GM19240 (cell line): ENCODE measurements around the gene TAF6L.
"Not testable (repeated sequence)": the region's sequence is repeated elsewhere in the genome, so short reads cannot be mapped to it uniquely, and the experiment has no call there.

Experiments
- DNase-seq: peaks from one replicate; pipeline ENCODE4 v3.0.0; 2011; ENCODE audit warnings: low spot score; ENCODE audit not compliant: insufficient read length

TAF6L gene, protein sequence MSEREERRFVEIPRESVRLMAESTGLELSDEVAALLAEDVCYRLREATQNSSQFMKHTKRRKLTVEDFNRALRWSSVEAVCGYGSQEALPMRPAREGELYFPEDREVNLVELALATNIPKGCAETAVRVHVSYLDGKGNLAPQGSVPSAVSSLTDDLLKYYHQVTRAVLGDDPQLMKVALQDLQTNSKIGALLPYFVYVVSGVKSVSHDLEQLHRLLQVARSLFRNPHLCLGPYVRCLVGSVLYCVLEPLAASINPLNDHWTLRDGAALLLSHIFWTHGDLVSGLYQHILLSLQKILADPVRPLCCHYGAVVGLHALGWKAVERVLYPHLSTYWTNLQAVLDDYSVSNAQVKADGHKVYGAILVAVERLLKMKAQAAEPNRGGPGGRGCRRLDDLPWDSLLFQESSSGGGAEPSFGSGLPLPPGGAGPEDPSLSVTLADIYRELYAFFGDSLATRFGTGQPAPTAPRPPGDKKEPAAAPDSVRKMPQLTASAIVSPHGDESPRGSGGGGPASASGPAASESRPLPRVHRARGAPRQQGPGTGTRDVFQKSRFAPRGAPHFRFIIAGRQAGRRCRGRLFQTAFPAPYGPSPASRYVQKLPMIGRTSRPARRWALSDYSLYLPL

DNA sequence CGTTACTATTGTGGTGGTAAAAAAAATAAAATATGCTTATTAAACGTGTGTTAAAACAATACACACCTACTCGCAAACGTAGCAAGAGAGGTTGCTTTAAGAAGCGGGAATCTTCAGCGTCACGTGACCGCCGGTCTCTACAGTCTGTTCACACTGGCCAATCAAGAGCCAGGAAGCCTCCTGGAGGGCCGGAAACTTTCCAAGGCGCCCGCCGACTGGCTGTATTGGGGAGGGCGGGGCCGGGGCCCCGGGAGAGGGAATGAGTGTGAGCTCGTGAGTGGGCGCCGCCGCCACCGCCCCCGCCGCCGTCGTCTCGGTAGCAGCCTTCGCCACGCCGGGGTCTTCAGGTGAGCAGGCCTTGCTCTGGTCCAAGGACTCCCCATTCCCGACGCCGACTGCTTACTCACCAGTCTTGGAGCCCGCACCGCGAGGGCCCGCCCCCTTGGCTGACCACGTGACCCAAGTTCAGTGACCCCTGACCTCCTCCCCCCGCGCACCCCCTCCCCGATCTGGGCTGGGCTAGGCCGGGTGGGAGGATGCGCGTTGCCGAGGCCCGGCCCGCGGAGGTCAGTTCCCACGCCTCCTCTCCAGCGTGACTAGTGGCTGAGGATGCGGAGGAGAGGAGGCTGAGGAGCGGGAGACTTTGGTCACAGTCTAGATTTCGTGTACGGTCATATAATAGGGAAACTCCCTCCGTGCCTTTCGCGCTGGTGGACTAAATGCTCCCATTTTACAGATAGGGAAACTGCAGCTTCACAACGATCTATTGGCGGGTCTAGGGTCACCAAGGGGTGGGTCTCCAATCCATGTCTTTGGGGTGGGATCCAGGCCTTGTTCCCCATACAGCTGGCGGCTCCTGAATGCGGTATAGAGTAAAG, at the start of gene TAF6L:
Gene TAF6L (plus strand): TSS at position 253 of the 878 bp plus-strand sequence. CDS start 4,388 bp downstream, outside the sequence.
- DNase-seq, result peak; percentile 81

- DNase-seq, result no peak
Observed at GRCh38 chr11:62721994-62722393, 49.2 kb upstream of the TAF6L start.

- no peak for DNase-seq
Observed at GRCh38 chr11:62724171-62724570, 47.0 kb upstream of the TAF6L start.

DNA sequence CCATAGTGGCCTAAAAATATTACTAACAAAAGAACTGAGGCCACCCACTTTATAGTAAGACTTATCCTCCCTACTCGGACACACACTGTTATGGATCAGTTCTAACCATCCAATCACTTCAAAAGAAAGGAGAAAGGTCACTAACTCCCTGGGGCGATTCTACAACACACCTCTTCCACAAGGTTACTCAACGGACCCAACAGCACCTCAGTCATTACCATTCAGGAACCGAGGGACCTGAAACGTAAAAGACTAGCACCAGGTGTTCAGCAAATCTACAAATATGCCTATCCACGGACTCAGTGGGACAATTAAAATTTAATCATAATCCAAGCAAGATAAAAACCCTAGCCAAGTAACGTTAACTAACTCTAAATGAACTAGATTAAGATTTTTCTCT, 45.5 kb upstream of the TAF6L start:
- no peak for DNase-seq

- no peak for DNase-seq
Observed at GRCh38 chr11:62726156-62726914, 44.9 kb upstream of the TAF6L start.

DNA sequence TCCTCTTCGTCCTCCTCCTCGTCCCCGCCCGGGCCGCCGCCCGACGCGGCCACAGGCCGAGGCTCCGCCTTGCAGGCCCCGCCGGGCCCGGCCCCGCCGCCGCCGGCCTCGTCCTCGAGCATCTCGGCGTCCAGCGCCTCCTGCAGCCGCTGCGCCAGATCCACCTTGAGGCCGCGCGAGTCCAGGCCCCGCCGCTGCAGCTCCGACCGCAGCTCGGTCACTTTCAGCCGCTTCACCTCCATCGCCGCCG, 44.4 kb upstream of the TAF6L start:
- DNase-seq, result no peak

DNA sequence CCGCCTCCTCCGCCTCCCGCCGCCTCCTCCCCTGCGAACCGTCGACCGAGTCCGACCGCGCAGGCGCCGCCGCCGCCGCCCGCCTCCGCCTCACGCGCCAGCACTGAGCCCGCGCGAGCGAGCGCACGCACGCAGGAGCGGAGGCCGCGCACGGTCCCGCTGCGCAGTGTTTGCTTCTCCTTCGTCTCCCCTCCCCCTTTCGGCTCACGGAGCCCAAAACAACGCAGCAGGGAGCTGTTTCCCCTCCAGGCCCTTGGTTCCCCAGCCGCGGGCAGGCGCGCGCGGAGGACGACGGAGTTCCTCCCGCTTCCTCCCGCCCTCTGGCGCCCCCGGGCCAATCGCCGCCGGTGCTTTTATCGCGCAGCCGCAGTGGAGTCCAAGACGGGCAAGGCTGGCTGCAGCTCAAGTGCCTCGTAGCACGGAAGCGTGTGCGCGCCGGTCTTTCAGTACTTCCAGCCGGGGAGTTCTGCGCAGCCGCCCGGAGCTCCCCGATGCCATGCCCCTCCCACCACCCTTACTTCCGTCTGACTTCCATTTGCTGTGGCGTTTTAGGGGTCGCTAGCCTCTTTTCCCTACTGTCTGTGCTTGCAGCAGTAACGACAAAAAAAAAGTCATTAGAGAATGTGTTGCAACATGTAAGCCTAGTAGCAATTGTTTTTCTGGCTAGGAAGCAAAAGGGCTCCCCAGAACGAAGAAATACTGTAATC, 43.9 kb upstream of the TAF6L start, which contains the start of gene HNRNPUL2:
Gene HNRNPUL2 (minus strand): TSS at position 293 of the 707 bp plus-strand sequence. CDS start 301 bp downstream, outside the sequence.
- peak; percentile 83 for DNase-seq

DNA sequence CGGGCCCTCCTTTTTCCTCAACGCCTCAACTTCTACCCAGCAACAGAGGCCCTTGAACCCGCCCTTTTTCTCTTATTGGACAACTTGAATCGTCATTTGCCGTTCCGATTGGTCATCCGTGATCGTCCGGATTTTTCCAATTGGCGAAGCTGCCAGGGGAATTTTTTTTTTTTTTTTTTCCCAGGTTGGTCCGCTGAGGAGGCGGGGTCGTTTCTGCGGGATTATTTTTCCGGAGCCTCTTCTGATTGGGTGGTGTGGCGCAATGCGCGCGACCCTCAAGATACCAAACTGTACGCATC, 43.4 kb upstream of the TAF6L start:
- DNase-seq, result peak; percentile 60

- peak; percentile 51 for DNase-seq
Observed at GRCh38 chr11:62728171-62728988, 42.8 kb upstream of the TAF6L start, which contains the start of gene TTC9C. TTC9C (plus strand) TSS chr11:62728486; CDS start chr11:62728849, 363 bp downstream.

GRCh38 chr11:62730076-62730475, 41.1 kb upstream of the TAF6L start:
- not testable (repeated sequence) for DNase-seq

- no peak for DNase-seq
Observed at GRCh38 chr11:62732830-62733229, 38.4 kb upstream of the TAF6L start.

- DNase-seq, result no peak
Observed at GRCh38 chr11:62737196-62737595, 34.0 kb upstream of the TAF6L start.

DNA sequence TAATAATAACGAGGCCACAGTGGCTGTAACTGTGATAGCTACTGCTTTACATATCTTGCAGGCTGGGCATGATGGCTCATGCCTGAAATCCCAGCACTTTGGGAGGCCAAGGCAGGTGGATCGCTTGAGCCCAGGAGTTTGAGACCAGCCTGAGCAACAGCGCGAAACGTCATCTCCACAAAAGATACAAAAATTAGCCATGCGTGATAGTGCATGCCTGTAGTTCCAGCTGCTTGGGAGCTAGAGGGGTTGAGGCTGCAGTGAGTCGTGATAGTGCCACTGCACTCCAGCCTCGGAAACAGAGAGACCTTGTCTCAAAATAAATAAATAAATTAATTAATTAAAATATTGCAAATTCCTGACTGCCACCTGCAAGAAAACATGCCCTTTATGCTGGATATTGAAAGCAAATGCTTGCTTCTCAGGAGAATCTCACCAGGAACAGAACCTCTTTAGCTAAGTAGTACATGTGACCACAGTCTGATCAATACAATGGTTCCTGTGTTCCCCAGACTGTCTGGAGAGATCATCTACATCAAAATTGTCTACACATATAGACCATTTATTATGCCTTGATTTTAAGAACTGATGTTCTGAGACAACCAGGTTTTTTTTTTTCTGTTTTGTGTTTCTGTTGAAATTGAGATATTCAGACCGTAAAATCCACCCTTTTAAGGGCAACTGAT, 23.6 kb upstream of the TAF6L start:
- no peak for DNase-seq

- DNase-seq, result not testable (repeated sequence)
Observed at GRCh38 chr11:62749931-62750330, 21.3 kb upstream of the TAF6L start.

DNA sequence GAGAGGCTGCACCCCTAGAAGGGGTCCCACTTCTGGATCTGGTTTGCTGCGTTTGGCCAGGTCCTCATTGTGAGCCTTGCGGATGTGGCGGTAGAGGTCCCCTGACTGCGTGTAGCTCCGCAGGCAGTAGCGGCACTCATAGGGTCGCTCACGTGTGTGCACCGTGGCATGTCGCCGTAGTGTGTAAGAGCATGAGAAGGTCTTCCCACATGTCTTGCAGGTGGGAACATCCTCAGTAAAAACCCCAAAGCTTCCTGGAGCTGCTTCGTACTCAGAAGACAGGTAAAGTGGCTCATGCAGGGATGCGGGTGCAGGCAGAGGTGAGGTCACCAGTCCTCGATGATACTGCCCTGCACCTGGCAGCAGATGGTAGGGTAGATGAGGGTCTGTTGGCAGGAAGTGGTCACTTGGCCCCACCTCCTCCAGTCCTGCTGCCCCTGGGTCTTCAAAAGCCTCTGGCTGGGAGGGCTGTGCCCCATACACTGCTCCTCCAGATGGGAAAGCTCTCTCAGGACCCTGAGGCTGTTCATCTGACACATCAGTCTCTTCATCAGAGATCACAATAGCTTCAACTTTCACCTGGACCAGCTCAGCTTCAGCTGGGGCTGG, 18.9 kb upstream of the TAF6L start:
- no peak for DNase-seq

DNA sequence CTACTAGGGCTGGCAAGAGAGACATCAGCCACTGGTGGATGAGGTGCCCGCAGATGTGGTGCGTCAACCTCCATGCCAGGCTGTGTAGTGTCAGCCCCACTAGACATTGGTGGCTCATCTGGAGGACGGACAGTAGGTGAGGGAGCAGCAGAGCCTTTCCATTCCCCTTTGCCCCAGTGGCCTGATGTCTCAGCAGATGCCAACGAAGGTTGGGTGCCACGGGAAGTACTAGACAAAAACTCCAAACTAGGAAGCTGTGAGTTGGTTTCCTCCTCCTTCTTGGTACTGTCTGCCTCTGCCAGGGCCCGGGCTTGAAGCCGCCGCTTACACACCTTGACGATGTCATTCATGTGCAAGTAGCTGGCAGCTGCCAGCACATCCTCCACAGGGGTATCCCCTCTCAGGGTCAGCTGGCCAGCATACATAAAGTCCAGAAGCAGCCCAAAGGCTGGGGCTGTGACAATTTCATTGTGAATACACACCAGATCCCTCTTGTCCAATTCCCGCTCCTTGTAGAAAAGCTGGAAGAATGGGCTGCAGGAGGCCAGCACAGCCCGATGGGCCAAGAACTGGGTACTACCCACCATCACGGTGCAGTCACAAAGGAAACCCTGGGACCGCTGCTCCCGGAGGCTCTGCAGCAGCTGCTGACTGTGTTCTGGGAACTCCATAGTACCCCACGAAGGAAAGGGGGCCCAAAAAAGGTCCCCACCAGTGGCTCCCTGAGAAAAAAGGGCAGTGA, 18.0 kb upstream of the TAF6L start:
- DNase-seq, result no peak

DNA sequence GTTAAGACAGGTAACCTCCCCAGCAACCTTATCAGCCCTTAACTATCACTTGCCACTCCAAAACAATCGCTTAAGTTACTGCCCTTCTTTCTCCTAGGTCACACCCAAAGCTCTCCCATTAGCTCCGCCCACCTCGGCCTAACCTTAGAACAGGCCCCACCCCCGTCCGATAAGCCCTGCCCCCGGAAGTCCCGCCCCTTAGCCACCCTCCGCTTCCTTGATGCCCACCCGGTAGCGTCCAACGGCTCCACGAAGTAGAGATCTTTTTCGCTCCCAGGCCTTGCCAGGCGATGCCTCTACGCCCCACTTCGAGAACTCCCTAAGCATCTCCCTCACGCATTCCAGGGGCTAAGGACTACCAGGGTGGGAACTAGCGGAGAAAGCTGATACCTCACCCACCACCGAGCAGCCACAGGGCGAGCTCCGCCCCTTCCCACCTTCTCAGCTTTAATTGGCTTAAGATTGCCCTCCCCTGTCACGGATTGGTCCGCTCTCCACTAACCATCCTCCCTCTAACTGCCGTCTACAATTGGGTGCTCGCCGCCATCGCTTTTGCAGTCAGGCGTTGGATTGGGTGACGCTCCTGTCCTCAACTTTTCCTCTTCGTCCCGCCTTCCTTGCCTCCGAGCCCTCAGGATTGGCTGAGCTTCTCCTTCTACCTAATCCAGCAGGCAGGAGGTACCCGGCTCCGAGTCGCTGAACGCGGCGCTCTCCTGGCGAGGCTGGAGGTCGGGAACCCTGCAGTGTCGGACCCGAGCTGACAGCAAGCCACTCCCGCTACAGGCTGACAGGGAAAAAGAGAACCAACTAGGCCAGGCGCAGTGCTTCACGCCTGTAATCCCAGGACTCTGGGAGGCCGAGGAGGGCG, 17.2 kb upstream of the TAF6L start, which contains the start of gene ZBTB3:
Gene ZBTB3 (minus strand): TSS at position 425 of the 868 bp plus-strand sequence. CDS start 496 bp downstream, outside the sequence.
- DNase-seq, result peak; percentile 91
